Kidney epithelial cell (primary cell): Measurements from ENCODE around the gene NUDT16L1. TPM values are rescaled to one million over a fixed set of nuclear protein-coding genes. Genes with fewer than 3 reads are reported as not detected.

Experiments used
- DNase-seq: peaks from one replicate; pipeline ENCODE4 v3.0.0-alpha.2; 2010; ENCODE audit warnings: low read depth
- H3K27me3 ChIP-seq: 2 replicates; pipeline ENCODE4 v1.6.0; 2011; ENCODE audit warnings: low read length; ENCODE audit not compliant: control insufficient read depth, insufficient read depth
- H3K36me3 ChIP-seq: 2 replicates; pipeline ENCODE4 v1.5.1; 2011; ENCODE audit warnings: low read length; ENCODE audit not compliant: control insufficient read depth, insufficient read depth
- H3K4me3 ChIP-seq: 2 replicates; pipeline ENCODE4 v1.5.1; 2011; ENCODE audit warnings: low read depth, mild to moderate bottlenecking, control low read depth, low read length
- total RNA-seq: library from RNA; depleted of rRNA; stranded (reverse); fragments of >200 nt; gene quantifications from 2 replicates; pipeline ENCODE4 v1.2.3, GENCODE V29; 2015
- TF ChIP-seq, protein P1 (sequence below): IDR thresholded peaks from 2 replicates; pipeline ENCODE4 v1.5.1; 2011; ENCODE audit warnings: mild to moderate bottlenecking, moderate library complexity, low read length, control low read depth, inconsistent platforms; ENCODE audit not compliant: insufficient read depth, poor library complexity, severe bottlenecking

The NUDT16L1 gene
- total RNA-seq, 1 donor from 2014 or later, result 19.1 TPM

DNA sequence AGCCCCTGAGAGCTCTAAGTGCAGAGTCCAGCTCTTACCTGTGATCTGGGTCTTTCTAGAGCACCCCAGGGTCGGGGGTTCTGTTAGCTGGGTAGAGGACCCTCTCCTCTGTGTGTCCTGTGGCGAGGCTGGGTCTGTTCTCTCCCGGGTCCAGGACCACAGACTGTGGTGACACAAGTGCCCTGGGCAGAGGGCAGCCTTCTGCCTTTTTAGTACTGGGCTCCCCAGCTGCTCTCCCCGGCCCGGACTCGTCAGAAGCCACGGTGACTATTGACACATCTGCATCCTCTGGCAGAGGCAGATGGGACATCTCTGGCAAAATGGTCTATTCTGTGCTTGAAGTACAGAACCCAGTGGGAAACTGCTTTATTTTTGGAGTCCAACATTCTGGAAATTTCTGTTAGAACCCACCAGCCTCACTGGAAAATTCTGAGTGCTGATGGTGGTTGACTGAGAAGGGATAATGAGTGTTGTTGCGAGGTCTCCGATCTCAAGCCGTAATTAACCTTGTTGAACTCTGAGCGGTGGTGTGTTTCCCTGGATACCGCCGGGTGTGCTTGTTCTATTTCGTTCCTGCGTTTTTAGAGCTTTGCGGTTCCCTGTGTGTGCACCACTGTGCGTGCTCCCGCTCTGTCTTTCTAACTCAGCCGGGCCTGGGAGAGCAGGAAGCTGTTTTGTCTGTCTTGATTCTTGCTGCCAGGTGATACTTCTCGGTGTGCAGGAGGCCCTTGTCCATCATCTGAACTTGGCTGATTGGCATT lies 26.0 kb upstream of the NUDT16L1 start:
- no peak for DNase-seq
- Histone ChIP-seq H3K4me3 (no peak overlapping the region), H3K36me3 (peaks cover 4% of the 10 kb centered on the region), H3K27me3 (no peaks in the 10 kb centered on the region)
- TF ChIP-seq, protein P1, sequence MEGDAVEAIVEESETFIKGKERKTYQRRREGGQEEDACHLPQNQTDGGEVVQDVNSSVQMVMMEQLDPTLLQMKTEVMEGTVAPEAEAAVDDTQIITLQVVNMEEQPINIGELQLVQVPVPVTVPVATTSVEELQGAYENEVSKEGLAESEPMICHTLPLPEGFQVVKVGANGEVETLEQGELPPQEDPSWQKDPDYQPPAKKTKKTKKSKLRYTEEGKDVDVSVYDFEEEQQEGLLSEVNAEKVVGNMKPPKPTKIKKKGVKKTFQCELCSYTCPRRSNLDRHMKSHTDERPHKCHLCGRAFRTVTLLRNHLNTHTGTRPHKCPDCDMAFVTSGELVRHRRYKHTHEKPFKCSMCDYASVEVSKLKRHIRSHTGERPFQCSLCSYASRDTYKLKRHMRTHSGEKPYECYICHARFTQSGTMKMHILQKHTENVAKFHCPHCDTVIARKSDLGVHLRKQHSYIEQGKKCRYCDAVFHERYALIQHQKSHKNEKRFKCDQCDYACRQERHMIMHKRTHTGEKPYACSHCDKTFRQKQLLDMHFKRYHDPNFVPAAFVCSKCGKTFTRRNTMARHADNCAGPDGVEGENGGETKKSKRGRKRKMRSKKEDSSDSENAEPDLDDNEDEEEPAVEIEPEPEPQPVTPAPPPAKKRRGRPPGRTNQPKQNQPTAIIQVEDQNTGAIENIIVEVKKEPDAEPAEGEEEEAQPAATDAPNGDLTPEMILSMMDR, result no peak

- peaks cover 4% of the 10 kb centered on the region for H3K36me3 ChIP-seq
- TF ChIP-seq, protein P1, result no peak
These were observed 24.9 kb upstream of the NUDT16L1 start for GRCh38 chr16:4668313-4668960.

DNA sequence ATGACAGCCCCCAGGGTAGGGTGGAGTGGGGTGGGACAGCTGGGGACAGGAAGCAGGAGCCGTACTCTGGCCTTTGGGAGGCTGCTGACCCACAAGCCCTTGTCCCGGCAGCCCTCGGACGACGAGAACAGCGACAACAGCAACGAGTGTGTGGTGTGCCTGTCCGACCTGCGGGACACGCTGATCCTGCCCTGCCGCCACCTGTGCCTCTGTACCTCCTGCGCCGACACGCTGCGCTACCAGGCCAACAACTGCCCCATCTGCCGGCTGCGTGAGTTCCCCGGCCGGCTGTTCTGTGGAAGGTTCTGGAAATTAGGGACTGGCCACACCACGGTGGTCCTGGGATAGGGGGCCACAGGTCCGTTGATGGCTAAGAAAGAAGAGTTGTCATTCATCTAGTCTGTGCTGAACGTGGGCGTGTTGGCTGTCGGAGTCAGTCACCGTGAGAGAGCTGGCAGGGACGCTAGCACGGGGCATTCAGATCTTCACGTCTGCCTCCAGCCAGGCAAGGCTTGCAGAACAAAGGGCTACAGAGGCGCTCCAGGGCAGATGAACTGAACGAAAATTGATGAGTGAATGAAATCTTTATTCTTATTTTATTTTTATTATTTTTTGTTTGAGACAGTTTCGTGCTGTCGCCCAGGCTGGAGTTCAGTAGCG lies 19.8 kb upstream of the NUDT16L1 start:
- TF ChIP-seq, protein P1, result no peak
- DNase-seq, result no peak
- H3K27me3 ChIP-seq, result no peaks in the 10 kb centered on the region
- no peaks in the 10 kb centered on the region for H3K36me3 ChIP-seq
- H3K4me3 ChIP-seq, result no peak overlapping the region

More at GRCh38 chr16:4668313-4668960, 24.9 kb upstream of the NUDT16L1 start:
- Histone ChIP-seq H3K4me3 (no peak overlapping the region), H3K27me3 (no peaks in the 10 kb centered on the region)
- DNase-seq, result no peak

- no peak overlapping the region for H3K4me3 ChIP-seq
- H3K36me3 ChIP-seq, result no peaks in the 10 kb centered on the region
- TF ChIP-seq, protein P1, result no peak
- H3K27me3 ChIP-seq, result no peaks in the 10 kb centered on the region
- DNase-seq, result no peak
These were observed 18.3 kb upstream of the NUDT16L1 start for GRCh38 chr16:4674926-4675530.

- no peak for DNase-seq
- no peak overlapping the region for H3K4me3 ChIP-seq
- no peaks in the 10 kb centered on the region for H3K36me3 ChIP-seq
- H3K27me3 ChIP-seq, result no peaks in the 10 kb centered on the region
- TF ChIP-seq, protein P1, result no peak
These were observed 17.2 kb upstream of the NUDT16L1 start for GRCh38 chr16:4675864-4676786.
